HepG2 (cell line): ENCODE data around the gene HOXA5.

Source experiments
- HDAC2 ChIP-seq: sonication (generic); formaldehyde crosslinking; IDR thresholded peaks from 2 replicates; pipeline ENCODE4 v1.4.0; 2020; ENCODE audit warnings: missing genetic modification reagents
- NFRKB ChIP-seq: fragments of 450-650 bp; IDR thresholded peaks from 2 replicates; pipeline ENCODE4 v1.6.1; 2017
- NFYB ChIP-seq: sonication (generic); formaldehyde crosslinking; IDR thresholded peaks from 2 replicates; pipeline ENCODE4 v1.4.0; 2020; ENCODE audit warnings: missing genetic modification reagents
- POLR2A ChIP-seq, 2 experiments: IDR thresholded peaks; 2 replicates each; pipeline ENCODE4 v1.6.1; 2011; ENCODE audit warnings: low read depth in 2 of 2, low read length in 2 of 2, mild to moderate bottlenecking in 1 of 2, moderate library complexity in 1 of 2; ENCODE audit not compliant: insufficient read depth in 1 of 2
- ZNF772 ChIP-seq: sonication (generic); formaldehyde crosslinking; IDR thresholded peaks from 2 replicates; pipeline ENCODE4 v1.5.0; 2020; ENCODE audit warnings: mild to moderate bottlenecking, missing genetic modification reagents
- TF ChIP-seq, protein P1 (sequence below): sonication (generic); formaldehyde crosslinking; conservative IDR thresholded peaks from 2 replicates; pipeline ENCODE4 v1.4.0; 2020; ENCODE audit warnings: missing genetic modification reagents
- TF ChIP-seq, protein P2 (sequence below): sonication (generic); formaldehyde crosslinking; IDR thresholded peaks from 2 replicates; pipeline ENCODE4 v1.5.0; 2020; ENCODE audit warnings: mild to moderate bottlenecking, missing genetic modification reagents, moderate library complexity
- TF ChIP-seq, protein P3 (sequence below): sonication (generic); formaldehyde crosslinking; IDR thresholded peaks from 2 replicates; pipeline ENCODE4 v1.5.1; 2020; ENCODE audit warnings: mild to moderate bottlenecking, moderate library complexity, missing genetic modification reagents

DNA sequence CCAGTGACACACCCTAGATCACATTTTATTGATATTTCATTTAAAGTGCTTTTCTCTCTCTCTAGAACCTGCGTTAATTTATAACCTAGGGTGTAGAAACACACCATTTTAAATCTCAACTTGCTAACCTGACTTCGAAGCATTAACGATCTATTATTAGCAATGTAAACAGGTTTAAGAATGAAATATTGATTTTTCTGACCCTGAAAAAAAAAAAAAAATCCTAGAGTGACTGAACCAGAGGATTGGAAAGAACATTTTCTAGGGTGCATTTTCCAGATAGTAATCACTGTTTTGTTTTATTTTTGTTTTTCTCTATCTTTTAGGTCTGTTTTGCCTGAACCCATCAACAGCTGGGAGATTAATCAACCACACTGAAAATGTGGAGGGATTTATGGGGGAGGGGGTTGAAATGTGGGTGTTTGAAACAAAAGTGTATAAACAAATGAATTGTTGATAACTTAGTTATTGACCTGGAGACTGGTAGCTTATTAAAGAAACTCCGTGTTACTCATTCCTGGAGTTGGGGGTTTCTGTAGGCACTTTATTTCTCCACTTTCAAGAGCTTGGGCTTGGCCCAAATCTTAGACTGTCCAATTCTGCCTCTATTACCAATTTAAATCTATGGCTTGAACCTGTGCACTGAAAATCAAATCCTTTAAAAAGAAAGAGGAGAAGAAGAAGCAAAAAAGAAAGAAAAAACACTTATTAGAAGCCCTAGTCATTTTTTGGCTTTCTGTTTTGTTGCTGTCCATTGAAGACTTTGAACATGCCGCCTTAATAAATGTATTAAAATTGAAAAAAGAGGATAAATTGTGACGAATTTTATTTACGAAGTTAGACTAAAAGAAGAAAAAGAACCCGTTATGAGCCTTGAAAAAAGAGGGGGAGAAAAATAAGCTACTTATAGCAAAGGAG lies 43.8 kb downstream of the HOXA5 start:
- TF ChIP-seq POLR2A (IDR thresholded peaks at IDR 0.05; ENCODE audit: insufficient read depth in 1 of 2, low read depth in 2 of 2, low read length in 2 of 2), result no peak
- TF ChIP-seq HDAC2, result no peak
- TF ChIP-seq, protein P1, sequence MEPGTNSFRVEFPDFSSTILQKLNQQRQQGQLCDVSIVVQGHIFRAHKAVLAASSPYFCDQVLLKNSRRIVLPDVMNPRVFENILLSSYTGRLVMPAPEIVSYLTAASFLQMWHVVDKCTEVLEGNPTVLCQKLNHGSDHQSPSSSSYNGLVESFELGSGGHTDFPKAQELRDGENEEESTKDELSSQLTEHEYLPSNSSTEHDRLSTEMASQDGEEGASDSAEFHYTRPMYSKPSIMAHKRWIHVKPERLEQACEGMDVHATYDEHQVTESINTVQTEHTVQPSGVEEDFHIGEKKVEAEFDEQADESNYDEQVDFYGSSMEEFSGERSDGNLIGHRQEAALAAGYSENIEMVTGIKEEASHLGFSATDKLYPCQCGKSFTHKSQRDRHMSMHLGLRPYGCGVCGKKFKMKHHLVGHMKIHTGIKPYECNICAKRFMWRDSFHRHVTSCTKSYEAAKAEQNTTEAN (CRISPR knock-in tag), result no peak
- no peak for TF ChIP-seq NFRKB
- TF ChIP-seq, protein P2, sequence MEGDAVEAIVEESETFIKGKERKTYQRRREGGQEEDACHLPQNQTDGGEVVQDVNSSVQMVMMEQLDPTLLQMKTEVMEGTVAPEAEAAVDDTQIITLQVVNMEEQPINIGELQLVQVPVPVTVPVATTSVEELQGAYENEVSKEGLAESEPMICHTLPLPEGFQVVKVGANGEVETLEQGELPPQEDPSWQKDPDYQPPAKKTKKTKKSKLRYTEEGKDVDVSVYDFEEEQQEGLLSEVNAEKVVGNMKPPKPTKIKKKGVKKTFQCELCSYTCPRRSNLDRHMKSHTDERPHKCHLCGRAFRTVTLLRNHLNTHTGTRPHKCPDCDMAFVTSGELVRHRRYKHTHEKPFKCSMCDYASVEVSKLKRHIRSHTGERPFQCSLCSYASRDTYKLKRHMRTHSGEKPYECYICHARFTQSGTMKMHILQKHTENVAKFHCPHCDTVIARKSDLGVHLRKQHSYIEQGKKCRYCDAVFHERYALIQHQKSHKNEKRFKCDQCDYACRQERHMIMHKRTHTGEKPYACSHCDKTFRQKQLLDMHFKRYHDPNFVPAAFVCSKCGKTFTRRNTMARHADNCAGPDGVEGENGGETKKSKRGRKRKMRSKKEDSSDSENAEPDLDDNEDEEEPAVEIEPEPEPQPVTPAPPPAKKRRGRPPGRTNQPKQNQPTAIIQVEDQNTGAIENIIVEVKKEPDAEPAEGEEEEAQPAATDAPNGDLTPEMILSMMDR (CRISPR knock-in tag), result no peak
- TF ChIP-seq NFYB, result no peak
- no peak for TF ChIP-seq ZNF772 (CRISPR knock-in tag)
- TF ChIP-seq, protein P3, sequence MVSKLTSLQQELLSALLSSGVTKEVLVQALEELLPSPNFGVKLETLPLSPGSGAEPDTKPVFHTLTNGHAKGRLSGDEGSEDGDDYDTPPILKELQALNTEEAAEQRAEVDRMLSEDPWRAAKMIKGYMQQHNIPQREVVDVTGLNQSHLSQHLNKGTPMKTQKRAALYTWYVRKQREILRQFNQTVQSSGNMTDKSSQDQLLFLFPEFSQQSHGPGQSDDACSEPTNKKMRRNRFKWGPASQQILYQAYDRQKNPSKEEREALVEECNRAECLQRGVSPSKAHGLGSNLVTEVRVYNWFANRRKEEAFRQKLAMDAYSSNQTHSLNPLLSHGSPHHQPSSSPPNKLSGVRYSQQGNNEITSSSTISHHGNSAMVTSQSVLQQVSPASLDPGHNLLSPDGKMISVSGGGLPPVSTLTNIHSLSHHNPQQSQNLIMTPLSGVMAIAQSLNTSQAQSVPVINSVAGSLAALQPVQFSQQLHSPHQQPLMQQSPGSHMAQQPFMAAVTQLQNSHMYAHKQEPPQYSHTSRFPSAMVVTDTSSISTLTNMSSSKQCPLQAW, result no peak
